ENCODE results near the gene TSTD2. TPM values are rescaled to one million over a fixed set of nuclear protein-coding genes. Genes with fewer than 3 reads are reported as not detected.
A peak's percentile ranks its signal among the peaks of the same experiment; 100 is the strongest.
"Not testable (repeated sequence)": the region's sequence is repeated elsewhere in the genome, so short reads cannot be mapped to it uniquely, and the experiment has no call there.

The TSTD2 gene
- total RNA-seq, 4 donors from 2014 or later = 11.6 to 19.9 (median 14.5) TPM

- DNase-seq (no peak), ATAC-seq (no peak)
- no peaks in the 10 kb centered on the region for H3K27me3 ChIP-seq
- in situ Hi-C loops (cut with MboI; ENCODE audit: low sequenced_read_pairs in 4 of 4) (loop anchor here in 2 of 4 donors (5.0 to 25.0 kb wide), 2 partner anchors 207 to 762 kb away; partner anchors contain the start of gene ZNF782 (in 1 of the 2)), intact Hi-C loops (cut with DNase I; ENCODE audit: low total_unique reads) (no loop called here)
- no peaks in the 10 kb centered on the region for H3K9me3 ChIP-seq
- no peak overlapping the region for H3K4me3 ChIP-seq
- TF ChIP-seq, protein P1, sequence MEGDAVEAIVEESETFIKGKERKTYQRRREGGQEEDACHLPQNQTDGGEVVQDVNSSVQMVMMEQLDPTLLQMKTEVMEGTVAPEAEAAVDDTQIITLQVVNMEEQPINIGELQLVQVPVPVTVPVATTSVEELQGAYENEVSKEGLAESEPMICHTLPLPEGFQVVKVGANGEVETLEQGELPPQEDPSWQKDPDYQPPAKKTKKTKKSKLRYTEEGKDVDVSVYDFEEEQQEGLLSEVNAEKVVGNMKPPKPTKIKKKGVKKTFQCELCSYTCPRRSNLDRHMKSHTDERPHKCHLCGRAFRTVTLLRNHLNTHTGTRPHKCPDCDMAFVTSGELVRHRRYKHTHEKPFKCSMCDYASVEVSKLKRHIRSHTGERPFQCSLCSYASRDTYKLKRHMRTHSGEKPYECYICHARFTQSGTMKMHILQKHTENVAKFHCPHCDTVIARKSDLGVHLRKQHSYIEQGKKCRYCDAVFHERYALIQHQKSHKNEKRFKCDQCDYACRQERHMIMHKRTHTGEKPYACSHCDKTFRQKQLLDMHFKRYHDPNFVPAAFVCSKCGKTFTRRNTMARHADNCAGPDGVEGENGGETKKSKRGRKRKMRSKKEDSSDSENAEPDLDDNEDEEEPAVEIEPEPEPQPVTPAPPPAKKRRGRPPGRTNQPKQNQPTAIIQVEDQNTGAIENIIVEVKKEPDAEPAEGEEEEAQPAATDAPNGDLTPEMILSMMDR (IDR thresholded peaks at IDR 0.05 in 4 of 5, conservative IDR thresholded peaks at IDR 0.05 in 1 of 5) = no peak
- TF ChIP-seq POLR2A (IDR thresholded peaks at IDR 0.05) = no peak
- peaks cover 24 to 25% of the 10 kb centered on the region in 2 donors for H3K4me1 ChIP-seq
- H3K36me3 ChIP-seq = peaks cover 0 to 37% of the 10 kb centered on the region in 2 donors
- no peak overlapping the region for H3K27ac ChIP-seq
Observed at GRCh38 chr9:97623946-97624345, 9.2 kb downstream of the TSTD2 start.

DNA sequence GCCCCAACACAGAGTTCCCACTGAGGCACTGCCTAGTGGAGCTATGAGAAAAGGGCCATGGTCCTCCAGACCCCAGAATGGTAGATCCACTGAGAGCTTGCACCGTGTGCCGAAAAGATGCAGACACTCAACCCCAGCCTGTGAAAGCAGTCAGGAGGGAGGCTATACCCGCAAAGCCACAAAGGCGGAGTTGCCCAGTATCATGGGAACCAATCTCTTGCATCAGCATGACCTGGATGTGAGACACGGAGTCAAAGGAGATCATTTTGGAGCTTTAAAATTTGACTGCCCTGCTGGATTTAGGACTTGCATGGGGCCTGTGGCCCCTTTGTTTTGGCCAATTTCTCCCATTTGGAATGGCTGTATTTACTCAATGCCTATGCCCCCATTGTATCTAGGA is 10.7 kb downstream of the TSTD2 start:
- ATAC-seq; DNase-seq; H3K27ac ChIP-seq; intact Hi-C loops (cut with DNase I; ENCODE audit: low total_unique reads); H3K27me3 ChIP-seq; H3K9me3 ChIP-seq; H3K4me3 ChIP-seq: not testable (repeated sequence)
- in situ Hi-C loops (cut with MboI; ENCODE audit: low sequenced_read_pairs in 4 of 4) = loop anchor here in 2 of 4 donors (5.0 to 25.0 kb wide), 2 partner anchors 205 to 760 kb away; partner anchors contain the start of gene ZNF782 (in 1 of the 2)
- H3K36me3 ChIP-seq = peaks cover 0 to 44% of the 10 kb centered on the region in 2 donors
- H3K4me1 ChIP-seq = peaks cover 9 to 20% of the 10 kb centered on the region in 2 donors

- ATAC-seq; H3K9me3 ChIP-seq; DNase-seq; H3K4me3 ChIP-seq; H3K27ac ChIP-seq; H3K27me3 ChIP-seq; H3K4me1 ChIP-seq; intact Hi-C loops (cut with DNase I; ENCODE audit: low total_unique reads): not testable (repeated sequence)
- in situ Hi-C loops (cut with MboI; ENCODE audit: low sequenced_read_pairs in 4 of 4) = loop anchor here in 2 of 4 donors (5.0 to 25.0 kb wide), 2 partner anchors 203 to 758 kb away; partner anchors contain the start of gene ZNF782 (in 1 of the 2)
- H3K36me3 ChIP-seq = peaks cover 0 to 47% of the 10 kb centered on the region in 2 donors
Observed at GRCh38 chr9:97620063-97620462, 13.1 kb downstream of the TSTD2 start.

GRCh38 chr9:97617939-97618416 is 15.2 kb downstream of the TSTD2 start:
- in situ Hi-C loops (cut with MboI; ENCODE audit: low sequenced_read_pairs in 4 of 4) (loop anchor here (5.0 to 25.0 kb wide), 2 partner anchors 151 to 756 kb away; partner anchors contain the start of gene ZNF782 (in 1 of the 4)), intact Hi-C loops (cut with DNase I; ENCODE audit: low total_unique reads) (loop anchor here (5.0 kb wide), 1 partner anchor 206 kb away; the partner anchor contains the start of gene TDRD7)
- H3K4me3 ChIP-seq = no peak overlapping the region
- H3K27ac ChIP-seq = no peak overlapping the region
- ATAC-seq (no peak), DNase-seq (no peak)
- peaks cover 0 to 33% of the 10 kb centered on the region in 2 donors for H3K36me3 ChIP-seq
- H3K9me3 ChIP-seq = no peaks in the 10 kb centered on the region
- peaks cover 0 to 8% of the 10 kb centered on the region in 2 donors for H3K4me1 ChIP-seq
- TF ChIP-seq, protein P1 (IDR thresholded peaks at IDR 0.05 in 4 of 5, conservative IDR thresholded peaks at IDR 0.05 in 1 of 5) = no peak
- TF ChIP-seq POLR2A (IDR thresholded peaks at IDR 0.05) = no peak
- H3K27me3 ChIP-seq = no peaks in the 10 kb centered on the region

DNA sequence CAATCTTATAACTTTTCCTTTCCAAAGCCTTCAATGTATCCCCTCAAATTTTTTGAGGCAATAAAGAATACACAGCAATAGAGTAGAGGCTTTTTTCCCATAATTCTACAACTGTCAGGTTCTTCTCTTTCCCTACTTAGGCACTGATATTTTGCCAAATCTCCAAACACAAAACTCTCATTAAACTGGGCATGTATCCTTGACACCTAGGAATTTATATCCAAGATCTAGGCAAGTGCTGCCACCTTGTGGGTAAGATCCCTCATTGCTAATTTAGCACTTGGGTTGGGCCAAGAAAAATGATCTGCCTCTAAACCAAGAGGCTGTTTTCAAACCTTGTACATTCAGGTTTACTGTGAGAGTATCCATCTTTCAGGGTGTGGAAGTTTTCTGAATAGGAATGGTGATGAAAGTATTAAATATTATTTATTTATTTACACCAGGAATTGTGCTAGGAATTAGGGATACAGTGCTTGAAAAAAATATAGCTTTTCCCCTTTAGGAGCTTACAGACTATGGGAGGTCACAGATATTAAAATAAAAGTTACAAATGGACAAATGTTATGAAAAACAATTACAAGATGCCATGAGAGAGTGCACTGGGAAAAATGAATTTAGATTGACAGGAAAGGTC is 17.6 kb downstream of the TSTD2 start:
- TF ChIP-seq POLR2A (IDR thresholded peaks at IDR 0.05) = no peak
- TF ChIP-seq, protein P1 (IDR thresholded peaks at IDR 0.05 in 4 of 5, conservative IDR thresholded peaks at IDR 0.05 in 1 of 5) = peak; percentile 83 to 87 (median 86)
- H3K4me3 ChIP-seq = no peak overlapping the region
- H3K9me3 ChIP-seq = no peaks in the 10 kb centered on the region
- in situ Hi-C loops (cut with MboI; ENCODE audit: low sequenced_read_pairs in 4 of 4) (loop anchor here (5.0 to 25.0 kb wide), 2 partner anchors 148 to 753 kb away; partner anchors contain the start of gene ZNF782 (in 1 of the 4)), intact Hi-C loops (cut with DNase I; ENCODE audit: low total_unique reads) (loop anchor here (1.0 to 5.0 kb wide), 3 partner anchors 114 to 203 kb away; partner anchors contain the start of genes TDRD7 and TMOD1)
- peak in 1 of 2 donors; percentile 64 for DNase-seq
- H3K27me3 ChIP-seq = no peaks in the 10 kb centered on the region
- peak overlapping the region in 1 of 4 donors; percentile 39 for H3K27ac ChIP-seq
- peaks cover 0 to 8% of the 10 kb centered on the region in 2 donors for H3K4me1 ChIP-seq
- peaks cover 3 to 38% of the 10 kb centered on the region in 2 donors for H3K36me3 ChIP-seq
- peak; percentile 64 to 79 for ATAC-seq
